ENCODE data around the gene ANKRD11. TPM values are rescaled to one million over a fixed set of nuclear protein-coding genes. Genes with fewer than 3 reads are reported as not detected.
A peak's percentile ranks its signal among the peaks of the same experiment; 100 is the strongest.
"Not testable (repeated sequence)": the region's sequence is repeated elsewhere in the genome, so short reads cannot be mapped to it uniquely, and the experiment has no call there.

The ANKRD11 gene
- total RNA-seq, 1 experiment from 2014 or later, result 47.1 TPM

- no peak for DNase-seq (ENCODE audit: low read depth)
These were observed 106.1 kb downstream of the ANKRD11 start for GRCh38 chr16:89384282-89384681.

GRCh38 chr16:89383095-89384003 lies 107.0 kb downstream of the ANKRD11 start:
- DNase-seq (ENCODE audit: low read depth), result peak; percentile 64

- DNase-seq (ENCODE audit: low read depth), result not testable (repeated sequence)
These were observed 107.8 kb downstream of the ANKRD11 start for GRCh38 chr16:89382555-89382954.

- DNase-seq (ENCODE audit: low read depth), result no peak
These were observed 108.6 kb downstream of the ANKRD11 start for GRCh38 chr16:89381788-89382187.

- DNase-seq (ENCODE audit: low read depth), result no peak
These were observed 109.7 kb downstream of the ANKRD11 start for GRCh38 chr16:89380681-89381080.

GRCh38 chr16:89378947-89379771 lies 111.2 kb downstream of the ANKRD11 start:
- no peak for DNase-seq (ENCODE audit: low read depth)

GRCh38 chr16:89377453-89377848 lies 112.9 kb downstream of the ANKRD11 start:
- DNase-seq (ENCODE audit: low read depth), result no peak

GRCh38 chr16:89376812-89377452 lies 113.4 kb downstream of the ANKRD11 start:
- DNase-seq (ENCODE audit: low read depth), result no peak

GRCh38 chr16:89375686-89376085 lies 114.7 kb downstream of the ANKRD11 start:
- peak; percentile 27 for DNase-seq (ENCODE audit: low read depth)

- no peak for DNase-seq (ENCODE audit: low read depth)
These were observed 115.3 kb downstream of the ANKRD11 start for GRCh38 chr16:89375021-89375420.

- DNase-seq (ENCODE audit: low read depth), result no peak
These were observed 115.9 kb downstream of the ANKRD11 start for GRCh38 chr16:89374393-89374960.

GRCh38 chr16:89373355-89374110 lies 116.8 kb downstream of the ANKRD11 start:
- no peak for DNase-seq (ENCODE audit: low read depth)

GRCh38 chr16:89371968-89372634 lies 118.3 kb downstream of the ANKRD11 start:
- no peak for DNase-seq (ENCODE audit: low read depth)

- no peak for DNase-seq (ENCODE audit: low read depth)
These were observed 119.0 kb downstream of the ANKRD11 start for GRCh38 chr16:89371386-89371785.

GRCh38 chr16:89370601-89371000 lies 119.8 kb downstream of the ANKRD11 start:
- DNase-seq (ENCODE audit: low read depth), result no peak

- DNase-seq (ENCODE audit: low read depth), result no peak
These were observed 120.3 kb downstream of the ANKRD11 start for GRCh38 chr16:89370081-89370511.

- no peak for DNase-seq (ENCODE audit: low read depth)
These were observed 121.0 kb downstream of the ANKRD11 start for GRCh38 chr16:89369266-89369895.

GRCh38 chr16:89368604-89369249 lies 121.6 kb downstream of the ANKRD11 start:
- DNase-seq (ENCODE audit: low read depth), result peak; percentile 36

- no peak for DNase-seq (ENCODE audit: low read depth)
These were observed 122.8 kb downstream of the ANKRD11 start for GRCh38 chr16:89367538-89367915.
